Hepatocyte (in vitro differentiated cells): ENCODE measurements around the gene GNB3. TPM values are rescaled to one million over a fixed set of nuclear protein-coding genes. Genes with fewer than 3 reads are reported as not detected.

Experiments
- DNase-seq: peaks from one replicate; pipeline ENCODE4 v3.0.0-alpha.2; 2016; ENCODE audit warnings: low spot score
- H2AFZ ChIP-seq: fragments of 200-600 bp; sonication (generic); 2 replicates; pipeline ENCODE4 v1.6.0; 2016; ENCODE audit warnings: antibody characterized with exemption, mild to moderate bottlenecking
- H3K27ac ChIP-seq: fragments of 200-600 bp; sonication (generic); 2 replicates; pipeline ENCODE4 v1.5.1; 2016; ENCODE audit warnings: mild to moderate bottlenecking
- H3K27me3 ChIP-seq: fragments of 200-600 bp; sonication (generic); 2 replicates; pipeline ENCODE4 v1.6.1; 2016
- H3K36me3 ChIP-seq: fragments of 200-600 bp; sonication (generic); replicated peaks from 2 replicates; pipeline ENCODE4 v1.5.1; 2016; ENCODE audit warnings: low read depth; ENCODE audit not compliant: insufficient read depth
- H3K4me1 ChIP-seq: fragments of 200-600 bp; sonication (generic); 2 replicates; pipeline ENCODE4 v1.5.1; 2016; ENCODE audit warnings: mild to moderate bottlenecking, moderate library complexity; ENCODE audit not compliant: insufficient read depth
- H3K4me2 ChIP-seq: fragments of 200-600 bp; sonication (generic); 2 replicates; pipeline ENCODE4 v1.6.0; 2016
- H3K4me3 ChIP-seq: fragments of 200-600 bp; sonication (generic); 2 replicates; pipeline ENCODE4 v1.5.1; 2016; ENCODE audit warnings: mild to moderate bottlenecking
- H3K79me2 ChIP-seq: fragments of 200-600 bp; sonication (generic); 2 replicates; pipeline ENCODE4 v1.6.0; 2017; ENCODE audit warnings: mild to moderate bottlenecking
- H3K9me2 ChIP-seq: fragments of 200-600 bp; sonication (generic); replicated peaks from 2 replicates; pipeline ENCODE4 v1.6.0; 2017; ENCODE audit warnings: mild to moderate bottlenecking; ENCODE audit not compliant: insufficient read depth
- H3K9me3 ChIP-seq: fragments of 200-600 bp; sonication (generic); 2 replicates; pipeline ENCODE4 v1.5.1; 2016; ENCODE audit warnings: low read depth, mild to moderate bottlenecking
- H4K20me1 ChIP-seq: fragments of 200-600 bp; sonication (generic); 2 replicates; pipeline ENCODE4 v1.6.0; 2016; ENCODE audit warnings: mild to moderate bottlenecking; ENCODE audit not compliant: insufficient read depth, poor library complexity, severe bottlenecking
- EZH2 ChIP-seq: fragments of 200-600 bp; sonication (generic); IDR thresholded peaks from 2 replicates; pipeline ENCODE4 v1.6.1; 2016; ENCODE audit warnings: antibody characterized with exemption, mild to moderate bottlenecking, borderline replicate concordance
- EZH2phosphoT487 ChIP-seq: fragments of 200-600 bp; sonication (generic); IDR thresholded peaks from one replicate; pipeline ENCODE4 v1.6.1; 2018; ENCODE audit warnings: antibody characterized with exemption, mild to moderate bottlenecking, low read depth, moderate library complexity; ENCODE audit not compliant: unreplicated experiment, severe bottlenecking
- WGBS: methylation state at CpG from one replicate; pipeline ENCODE4 v1.1.6; 2016; ENCODE audit warnings: low lambda C conversion rate; ENCODE audit errors: missing lambda C conversion rate; 5-methylcytosine and 5-hydroxymethylcytosine counted together
- polyA plus RNA-seq: library from polyadenylated mRNA; unstranded; fragments of >200 nt; fragmentation: Nextera tagmentation; extraction: Ambion mirVana; gene quantifications from 2 replicates; pipeline ENCODE4 v1.2.1, GENCODE V29; 2016
- total RNA-seq: library from RNA; depleted of rRNA; stranded (reverse); fragments of >200 nt; gene quantifications from 2 replicates; pipeline ENCODE4 v1.2.3, GENCODE V29; 2014
- TF ChIP-seq, protein P1 (sequence below): fragments of 200-600 bp; sonication (generic); IDR thresholded peaks from 2 replicates; pipeline ENCODE4 v1.5.1; 2016; ENCODE audit warnings: antibody characterized with exemption, mild to moderate bottlenecking; ENCODE audit not compliant: poor library complexity

Gene GNB3
- 1.6 and 2.6 TPM in 2 replicates for total RNA-seq
- polyA plus RNA-seq = 10.2 and 19.1 TPM in 2 replicates

DNA sequence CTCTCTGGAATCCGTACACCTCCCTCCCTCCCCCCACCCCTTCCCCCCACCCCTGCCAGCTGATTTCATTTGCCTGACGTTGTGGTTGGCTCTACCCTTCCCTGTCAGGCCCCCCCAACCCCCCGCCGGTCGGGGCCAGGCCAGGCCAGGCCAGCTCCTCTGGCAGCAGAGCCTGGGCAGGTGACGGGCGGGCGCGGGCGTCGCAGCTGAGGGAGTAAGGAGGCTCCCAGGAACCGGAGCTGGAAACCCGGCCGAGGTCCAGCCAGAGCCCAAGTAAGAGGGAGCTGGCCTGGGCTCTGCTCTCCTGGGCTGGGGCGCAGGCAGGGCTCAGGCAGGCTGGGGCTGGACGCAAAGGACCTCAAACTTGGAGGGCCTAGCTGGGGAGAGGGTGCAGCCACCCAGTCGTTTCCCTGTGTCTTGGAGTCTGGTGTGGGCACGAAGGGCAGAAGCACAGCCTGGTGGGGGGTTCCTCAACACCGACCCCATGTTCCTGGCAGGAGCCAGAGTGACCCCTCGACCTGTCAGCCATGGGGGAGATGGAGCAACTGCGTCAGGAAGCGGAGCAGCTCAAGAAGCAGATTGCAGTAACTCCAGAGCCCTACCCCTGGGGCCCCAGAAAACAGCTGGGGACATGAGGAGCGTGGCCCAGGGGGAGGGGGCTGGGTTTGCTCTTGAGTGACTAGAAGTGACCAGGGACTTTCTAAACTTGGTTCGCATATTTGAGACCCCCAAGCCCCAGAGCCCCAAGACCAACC is at the start of gene GNB3:
Gene GNB3, plus strand, starts transcription at position 165 of the 755 bp plus-strand sequence. Its CDS starts 363 bp downstream, at position 528.
- no peaks in the 10 kb centered on the region for H4K20me1 ChIP-seq
- peak within 1 kb of the TSS; percentile 3 for H3K4me2 ChIP-seq
- H2AFZ ChIP-seq = no peak within 1 kb of the TSS
- H3K27me3 ChIP-seq = no peaks in the 10 kb centered on the region
- no peak for DNase-seq
- H3K9me2 ChIP-seq = no peaks in the 10 kb centered on the region
- no peaks in the 10 kb centered on the region for H3K79me2 ChIP-seq
- H3K9me3 ChIP-seq = no peaks in the 10 kb centered on the region
- no peak within 1 kb of the TSS for H3K4me3 ChIP-seq
- H3K27ac ChIP-seq = no peak within 1 kb of the TSS
- H3K4me1 ChIP-seq = no peaks in the 10 kb centered on the region
- WGBS = 81% methylated on average over 19 of the region's 24 CpGs
- TF ChIP-seq EZH2phosphoT487 = no peak
- no peaks in the 10 kb centered on the region for H3K36me3 ChIP-seq

GRCh38 chr12:6791931-6792520 is 48.7 kb upstream of the GNB3 start:
- Histone ChIP-seq H3K4me1 (peaks cover 8% of the 10 kb centered on the region), H4K20me1 (no peaks in the 10 kb centered on the region), H3K79me2 (no peaks in the 10 kb centered on the region), H3K36me3 (no peaks in the 10 kb centered on the region), H3K4me2 (peak overlapping the region; percentile 38), H2AFZ (peak overlapping the region; percentile 78), H3K27me3 (no peaks in the 10 kb centered on the region), H3K9me3 (no peaks in the 10 kb centered on the region), H3K4me3 (no peak overlapping the region), H3K9me2 (no peaks in the 10 kb centered on the region), H3K27ac (peak overlapping the region; percentile 60)
- DNase-seq = no peak
- WGBS = 96% methylated on average over 13 of the region's 13 CpGs
- TF ChIP-seq EZH2phosphoT487 (no peak), EZH2 (no peak)
- TF ChIP-seq, protein P1, sequence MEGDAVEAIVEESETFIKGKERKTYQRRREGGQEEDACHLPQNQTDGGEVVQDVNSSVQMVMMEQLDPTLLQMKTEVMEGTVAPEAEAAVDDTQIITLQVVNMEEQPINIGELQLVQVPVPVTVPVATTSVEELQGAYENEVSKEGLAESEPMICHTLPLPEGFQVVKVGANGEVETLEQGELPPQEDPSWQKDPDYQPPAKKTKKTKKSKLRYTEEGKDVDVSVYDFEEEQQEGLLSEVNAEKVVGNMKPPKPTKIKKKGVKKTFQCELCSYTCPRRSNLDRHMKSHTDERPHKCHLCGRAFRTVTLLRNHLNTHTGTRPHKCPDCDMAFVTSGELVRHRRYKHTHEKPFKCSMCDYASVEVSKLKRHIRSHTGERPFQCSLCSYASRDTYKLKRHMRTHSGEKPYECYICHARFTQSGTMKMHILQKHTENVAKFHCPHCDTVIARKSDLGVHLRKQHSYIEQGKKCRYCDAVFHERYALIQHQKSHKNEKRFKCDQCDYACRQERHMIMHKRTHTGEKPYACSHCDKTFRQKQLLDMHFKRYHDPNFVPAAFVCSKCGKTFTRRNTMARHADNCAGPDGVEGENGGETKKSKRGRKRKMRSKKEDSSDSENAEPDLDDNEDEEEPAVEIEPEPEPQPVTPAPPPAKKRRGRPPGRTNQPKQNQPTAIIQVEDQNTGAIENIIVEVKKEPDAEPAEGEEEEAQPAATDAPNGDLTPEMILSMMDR = no peak

- no peaks in the 10 kb centered on the region for H3K36me3 ChIP-seq
- H3K4me3 ChIP-seq = no peak overlapping the region
- WGBS = 45% methylated on average over 12 of the region's 12 CpGs
- peak overlapping the region; percentile 38 for H3K4me2 ChIP-seq
- no peak for DNase-seq
- no peaks in the 10 kb centered on the region for H4K20me1 ChIP-seq
- peaks cover 8% of the 10 kb centered on the region for H3K4me1 ChIP-seq
- H3K79me2 ChIP-seq = no peaks in the 10 kb centered on the region
- H2AFZ ChIP-seq = peak overlapping the region; percentile 78
- H3K27me3 ChIP-seq = no peaks in the 10 kb centered on the region
- TF ChIP-seq EZH2 = no peak
- TF ChIP-seq, protein P1 = no peak
- TF ChIP-seq EZH2phosphoT487 = no peak
- H3K27ac ChIP-seq = peak overlapping the region; percentile 60
- H3K9me2 ChIP-seq = no peaks in the 10 kb centered on the region
- H3K9me3 ChIP-seq = no peaks in the 10 kb centered on the region
Measured at GRCh38 chr12:6792522-6793201, 48.1 kb upstream of the GNB3 start.

DNA sequence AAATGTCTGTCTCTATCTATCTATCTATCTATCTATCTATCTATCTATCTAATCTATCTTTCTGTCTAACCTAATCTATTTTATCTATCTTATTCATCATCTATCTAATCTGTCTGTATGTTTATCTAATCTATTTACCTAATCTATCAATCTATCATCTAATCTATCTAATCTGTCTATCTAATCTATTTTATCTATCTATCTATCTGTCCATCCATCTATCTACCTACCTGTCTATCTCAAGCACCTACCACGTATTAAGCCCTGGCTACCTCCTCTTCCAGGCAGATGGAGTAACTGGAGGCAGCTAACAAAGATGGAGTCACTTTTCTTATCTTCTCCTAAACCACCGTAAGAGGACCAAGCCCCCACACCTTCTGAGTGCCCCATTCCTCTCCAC is 45.6 kb upstream of the GNB3 start:
- Histone ChIP-seq H2AFZ (no peak overlapping the region), H3K4me3 (no peak overlapping the region), H3K4me2 (no peak overlapping the region), H3K36me3 (no peaks in the 10 kb centered on the region), H3K79me2 (no peaks in the 10 kb centered on the region), H3K9me2 (no peaks in the 10 kb centered on the region), H3K9me3 (no peaks in the 10 kb centered on the region), H3K27ac (no peak overlapping the region), H3K4me1 (peaks cover 8% of the 10 kb centered on the region), H4K20me1 (no peaks in the 10 kb centered on the region), H3K27me3 (no peaks in the 10 kb centered on the region)
- 77% methylated on average over 2 of the region's 2 CpGs for WGBS
- TF ChIP-seq EZH2 (no peak), EZH2phosphoT487 (no peak)
- TF ChIP-seq, protein P1 = no peak
- DNase-seq = no peak
